HepG2 (cell line): ENCODE results near the gene POLR1H. TPM values are rescaled to one million over a fixed set of nuclear protein-coding genes. Genes with fewer than 3 reads are reported as not detected.

Experiments used
- EED ChIP-seq: sonication (generic); formaldehyde crosslinking; IDR thresholded peaks from 2 replicates; pipeline ENCODE4 v1.5.0; 2020; ENCODE audit warnings: mild to moderate bottlenecking, missing genetic modification reagents
- FIP1L1 ChIP-seq: fragments of 200-400 bp; formaldehyde crosslinking; IDR thresholded peaks from 2 replicates; pipeline ENCODE4 v1.6.1; 2018; ENCODE audit warnings: low read depth, mild to moderate bottlenecking, low read length, moderate library complexity, borderline replicate concordance; ENCODE audit not compliant: insufficient read depth
- FOXM1 ChIP-seq: sonication (generic); formaldehyde crosslinking; IDR thresholded peaks from 2 replicates; pipeline ENCODE4 v1.5.0; 2020; ENCODE audit warnings: missing genetic modification reagents
- GATAD1 ChIP-seq: IDR thresholded peaks from 2 replicates; pipeline ENCODE4 v1.6.1; 2016; ENCODE audit warnings: missing genetic modification reagents, missing compliant biosample characterization
- HNF4G ChIP-seq, 2 experiments: sonication (generic) in 1 of 2; formaldehyde crosslinking in 1 of 2; IDR thresholded peaks; 2 replicates each; pipeline versions ENCODE4 v1.4.0 to v1.6.1; 2011 to 2020; ENCODE audit warnings: borderline replicate concordance in 2 of 2, low read depth in 2 of 2, mild to moderate bottlenecking in 2 of 2, low read length in 1 of 2, missing genetic modification reagents in 1 of 2, moderate library complexity in 1 of 2
- KDM5B ChIP-seq: sonication (generic); formaldehyde crosslinking; IDR thresholded peaks from 2 replicates; pipeline ENCODE4 v1.4.0; 2020; ENCODE audit warnings: missing genetic modification reagents, mild to moderate bottlenecking, borderline replicate concordance
- NAIF1 ChIP-seq: sonication (generic); formaldehyde crosslinking; IDR thresholded peaks from 2 replicates; pipeline ENCODE4 v1.5.0; 2020; ENCODE audit warnings: mild to moderate bottlenecking, missing genetic modification reagents, borderline replicate concordance
- PAWR ChIP-seq: sonication (generic); formaldehyde crosslinking; IDR thresholded peaks from 2 replicates; pipeline ENCODE4 v1.4.0; 2020; ENCODE audit warnings: missing genetic modification reagents, mild to moderate bottlenecking, borderline replicate concordance
- TAF1 ChIP-seq: sonication (generic); formaldehyde crosslinking; IDR thresholded peaks from 2 replicates; pipeline ENCODE4 v1.4.0; 2020; ENCODE audit warnings: missing genetic modification reagents
- TBX3 ChIP-seq: fragments of 450-650 bp; IDR thresholded peaks from 2 replicates; pipeline ENCODE4 v1.6.1; 2017; ENCODE audit warnings: antibody characterized with exemption, mild to moderate bottlenecking, inconsistent platforms, borderline replicate concordance
- U2AF1 ChIP-seq: fragments of 200-400 bp; formaldehyde crosslinking; optimal IDR thresholded peaks from 2 replicates; pipeline ENCODE3; 2017; ENCODE audit warnings: mild to moderate bottlenecking, low read depth, low read length
- WIZ ChIP-seq: sonication (generic); formaldehyde crosslinking; IDR thresholded peaks from 2 replicates; pipeline ENCODE4 v1.5.1; 2020; ENCODE audit warnings: mild to moderate bottlenecking, missing genetic modification reagents
- ZKSCAN1 ChIP-seq: fragments of 150-350 bp; IDR thresholded peaks from 2 replicates; pipeline ENCODE4 v1.6.1; 2014; ENCODE audit warnings: low read length
- ZNF557 ChIP-seq: sonication (generic); formaldehyde crosslinking; IDR thresholded peaks from 2 replicates; pipeline ENCODE4 v1.4.0; 2020; ENCODE audit warnings: missing genetic modification reagents
- ZNF629 ChIP-seq: sonication (generic); formaldehyde crosslinking; conservative IDR thresholded peaks from 2 replicates; pipeline ENCODE4 v1.5.0; 2020; ENCODE audit warnings: missing genetic modification reagents
- ZNF83 ChIP-seq: sonication (generic); formaldehyde crosslinking; IDR thresholded peaks from 2 replicates; pipeline ENCODE4 v1.4.0; 2020; ENCODE audit warnings: missing genetic modification reagents, mild to moderate bottlenecking, borderline replicate concordance
- polyA plus RNA-seq, 8 experiments: library from polyadenylated mRNA; depleted of rRNA in 3 of 8; stranded (reverse) in 7 of 8; unstranded in 1 of 8; fragments of >200 nt; fragmentation: Illumina TruSeq in 4 of 8; extraction: Trizol in 4 of 8; gene quantifications; 2 replicates each; pipeline versions ENCODE4 v1.2.1 to v1.2.3, GENCODE V29; 2011 to 2016; ENCODE audit warnings: low read depth in 4 of 8, missing spikeins in 1 of 8, mixed read lengths in 1 of 8; ENCODE audit not compliant: insufficient read depth in 1 of 8
- total RNA-seq, 5 experiments: library from RNA; depleted of rRNA; stranded (reverse); fragments of >200 nt; fragmentation: Illumina TruSeq; extraction: Trizol; gene quantifications; 2 replicates each; pipeline ENCODE4 v1.2.3, GENCODE V29; 2016; ENCODE audit warnings: low read depth in 1 of 5
- TF ChIP-seq, protein P1 (sequence below): IDR thresholded peaks from 2 replicates; pipeline ENCODE4 v1.6.1; 2016
- TF ChIP-seq, protein P2 (sequence below): sonication (generic); formaldehyde crosslinking; IDR thresholded peaks from 2 replicates; pipeline ENCODE4 v1.5.0; 2020; ENCODE audit warnings: mild to moderate bottlenecking, missing genetic modification reagents
- TF ChIP-seq, protein P3 (sequence below): sonication (generic); formaldehyde crosslinking; IDR thresholded peaks from 2 replicates; pipeline ENCODE4 v1.8.1; 2023; ENCODE audit warnings: mild to moderate bottlenecking, missing genetic modification reagents, borderline replicate concordance
- TF ChIP-seq, protein P4 (sequence below): sonication (generic); formaldehyde crosslinking; IDR thresholded peaks from 2 replicates; pipeline ENCODE4 v1.8.1; 2023; ENCODE audit warnings: mild to moderate bottlenecking, inconsistent platforms, moderate library complexity, missing genetic modification reagents, borderline replicate concordance
- TF ChIP-seq, protein P5 (sequence below): sonication (generic); formaldehyde crosslinking; IDR thresholded peaks from 2 replicates; pipeline ENCODE4 v1.4.0; 2020; ENCODE audit warnings: missing genetic modification reagents

Gene POLR1H
- total and polyA plus RNA-seq, 2 of the 13 experiments (the other 11 are each of a cell fraction or from before 2014, with no cell fraction given) = 61.4 to 79.8 TPM

DNA sequence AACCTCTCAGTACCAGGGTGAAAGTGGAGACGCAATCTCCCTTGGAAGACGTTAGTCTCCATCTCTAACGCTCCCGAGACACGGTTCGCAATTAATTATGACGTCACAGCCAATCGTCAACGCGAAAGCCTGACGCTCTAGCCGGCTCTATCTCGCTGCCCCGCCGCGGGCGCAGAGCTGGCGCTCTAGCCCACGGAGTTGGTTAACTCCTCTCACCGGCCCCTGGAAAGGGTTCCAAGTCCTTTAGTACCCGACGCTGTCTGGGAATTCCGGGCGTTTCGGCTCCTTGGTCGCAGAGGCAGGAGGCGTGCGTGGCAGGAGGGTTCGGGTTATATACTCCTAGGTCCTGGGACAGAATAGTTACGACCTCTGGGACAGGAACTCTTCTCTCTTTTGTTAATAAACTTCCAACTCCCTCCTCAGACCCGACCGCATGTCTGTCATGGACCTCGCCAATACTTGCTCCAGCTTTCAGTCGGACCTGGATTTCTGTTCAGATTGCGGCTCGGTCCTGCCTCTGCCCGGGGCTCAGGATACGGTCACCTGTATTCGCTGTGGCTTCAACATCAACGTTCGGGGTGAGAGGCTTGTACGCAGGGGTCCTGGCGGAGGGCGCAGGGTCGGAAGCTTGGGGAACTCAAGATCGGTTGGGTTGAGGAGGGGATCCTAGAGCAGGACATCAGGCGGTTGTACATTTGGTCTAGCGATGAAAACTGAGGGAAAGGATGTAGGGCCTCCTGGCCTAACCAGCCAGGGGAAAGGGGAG, at the start of gene POLR1H (continued):
- TF ChIP-seq, protein P1, sequence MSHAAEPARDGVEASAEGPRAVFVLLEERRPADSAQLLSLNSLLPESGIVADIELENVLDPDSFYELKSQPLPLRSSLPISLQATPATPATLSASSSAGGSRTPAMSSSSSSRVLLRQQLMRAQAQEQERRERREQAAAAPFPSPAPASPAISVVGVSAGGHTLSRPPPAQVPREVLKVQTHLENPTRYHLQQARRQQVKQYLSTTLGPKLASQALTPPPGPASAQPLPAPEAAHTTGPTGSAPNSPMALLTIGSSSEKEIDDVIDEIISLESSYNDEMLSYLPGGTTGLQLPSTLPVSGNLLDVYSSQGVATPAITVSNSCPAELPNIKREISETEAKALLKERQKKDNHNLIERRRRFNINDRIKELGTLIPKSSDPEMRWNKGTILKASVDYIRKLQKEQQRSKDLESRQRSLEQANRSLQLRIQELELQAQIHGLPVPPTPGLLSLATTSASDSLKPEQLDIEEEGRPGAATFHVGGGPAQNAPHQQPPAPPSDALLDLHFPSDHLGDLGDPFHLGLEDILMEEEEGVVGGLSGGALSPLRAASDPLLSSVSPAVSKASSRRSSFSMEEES (CRISPR knock-in tag) = peak; percentile 65
- peak; percentile 93; the same call in 1 of the 2 replicates for TF ChIP-seq WIZ
- TF ChIP-seq, protein P2, sequence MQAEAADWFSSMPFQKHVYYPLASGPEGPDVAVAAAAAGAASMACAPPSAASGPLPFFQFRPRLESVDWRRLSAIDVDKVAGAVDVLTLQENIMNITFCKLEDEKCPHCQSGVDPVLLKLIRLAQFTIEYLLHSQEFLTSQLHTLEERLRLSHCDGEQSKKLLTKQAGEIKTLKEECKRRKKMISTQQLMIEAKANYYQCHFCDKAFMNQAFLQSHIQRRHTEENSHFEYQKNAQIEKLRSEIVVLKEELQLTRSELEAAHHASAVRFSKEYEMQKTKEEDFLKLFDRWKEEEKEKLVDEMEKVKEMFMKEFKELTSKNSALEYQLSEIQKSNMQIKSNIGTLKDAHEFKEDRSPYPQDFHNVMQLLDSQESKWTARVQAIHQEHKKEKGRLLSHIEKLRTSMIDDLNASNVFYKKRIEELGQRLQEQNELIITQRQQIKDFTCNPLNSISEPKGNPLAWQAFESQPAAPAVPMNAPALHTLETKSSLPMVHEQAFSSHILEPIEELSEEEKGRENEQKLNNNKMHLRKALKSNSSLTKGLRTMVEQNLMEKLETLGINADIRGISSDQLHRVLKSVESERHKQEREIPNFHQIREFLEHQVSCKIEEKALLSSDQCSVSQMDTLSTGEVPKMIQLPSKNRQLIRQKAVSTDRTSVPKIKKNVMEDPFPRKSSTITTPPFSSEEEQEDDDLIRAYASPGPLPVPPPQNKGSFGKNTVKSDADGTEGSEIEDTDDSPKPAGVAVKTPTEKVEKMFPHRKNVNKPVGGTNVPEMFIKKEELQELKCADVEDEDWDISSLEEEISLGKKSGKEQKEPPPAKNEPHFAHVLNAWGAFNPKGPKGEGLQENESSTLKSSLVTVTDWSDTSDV (CRISPR knock-in tag) = no peak
- TF ChIP-seq FOXM1 (CRISPR knock-in tag) = no peak
- peak; percentile 31; the same call in 1 of the 2 replicates for TF ChIP-seq TBX3
- no peak; the same call in 1 of the 2 replicates for TF ChIP-seq NAIF1 (CRISPR knock-in tag)
- peak; percentile 87 for TF ChIP-seq KDM5B (CRISPR knock-in tag)
- TF ChIP-seq, protein P3, sequence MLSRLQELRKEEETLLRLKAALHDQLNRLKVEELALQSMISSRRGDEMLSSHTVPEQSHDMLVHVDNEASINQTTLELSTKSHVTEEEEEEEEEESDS (CRISPR knock-in tag) = peak; percentile 49; the same call in 1 of the 2 replicates
- peak; percentile 71; the same call in 1 of the 2 replicates for TF ChIP-seq ZNF83 (CRISPR knock-in tag)
- TF ChIP-seq, protein P4, sequence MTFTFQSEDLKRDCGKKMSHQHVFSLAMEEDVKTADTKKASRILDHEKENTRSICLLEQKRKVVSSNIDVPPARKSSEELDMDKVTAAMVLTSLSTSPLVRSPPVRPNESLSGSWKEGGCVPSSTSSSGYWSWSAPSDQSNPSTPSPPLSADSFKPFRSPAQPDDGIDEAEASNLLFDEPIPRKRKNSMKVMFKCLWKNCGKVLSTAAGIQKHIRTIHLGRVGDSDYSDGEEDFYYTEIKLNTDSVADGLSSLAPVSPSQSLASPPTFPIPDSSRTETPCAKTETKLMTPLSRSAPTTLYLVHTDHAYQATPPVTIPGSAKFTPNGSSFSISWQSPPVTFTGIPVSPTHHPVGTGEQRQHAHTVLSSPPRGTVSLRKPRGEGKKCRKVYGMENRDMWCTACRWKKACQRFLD (CRISPR knock-in tag) = peak; percentile 71; the same call in 1 of the 2 replicates
- peak; percentile 97 for TF ChIP-seq TAF1 (CRISPR knock-in tag)
- peak; percentile 97 for TF ChIP-seq ZNF557
- TF ChIP-seq ZKSCAN1 = no peak
- TF ChIP-seq HNF4G (IDR thresholded peaks at IDR 0.05; ENCODE audit: borderline replicate concordance, low read depth, low read length) = peak; percentile 81
- peak; percentile 74; the same call in 1 of the 2 replicates for TF ChIP-seq HNF4G (CRISPR knock-in tag; IDR thresholded peaks at IDR 0.05; ENCODE audit: borderline replicate concordance, low read depth)
- no peak for TF ChIP-seq EED (CRISPR knock-in tag)
- TF ChIP-seq FIP1L1 = no peak
- TF ChIP-seq, protein P5, sequence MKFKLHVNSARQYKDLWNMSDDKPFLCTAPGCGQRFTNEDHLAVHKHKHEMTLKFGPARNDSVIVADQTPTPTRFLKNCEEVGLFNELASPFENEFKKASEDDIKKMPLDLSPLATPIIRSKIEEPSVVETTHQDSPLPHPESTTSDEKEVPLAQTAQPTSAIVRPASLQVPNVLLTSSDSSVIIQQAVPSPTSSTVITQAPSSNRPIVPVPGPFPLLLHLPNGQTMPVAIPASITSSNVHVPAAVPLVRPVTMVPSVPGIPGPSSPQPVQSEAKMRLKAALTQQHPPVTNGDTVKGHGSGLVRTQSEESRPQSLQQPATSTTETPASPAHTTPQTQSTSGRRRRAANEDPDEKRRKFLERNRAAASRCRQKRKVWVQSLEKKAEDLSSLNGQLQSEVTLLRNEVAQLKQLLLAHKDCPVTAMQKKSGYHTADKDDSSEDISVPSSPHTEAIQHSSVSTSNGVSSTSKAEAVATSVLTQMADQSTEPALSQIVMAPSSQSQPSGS (CRISPR knock-in tag) = peak; percentile 99
- TF ChIP-seq GATAD1 = peak; percentile 100
- peak; percentile 40; the same call in 1 of the 2 replicates for TF ChIP-seq ZNF629 (CRISPR knock-in tag)
- TF ChIP-seq PAWR (CRISPR knock-in tag) = no peak
- peak; percentile 100 for TF ChIP-seq U2AF1
